Stimulated activated CD4-positive, alpha-beta T cell treated with anti-CD3 and anti-CD28 coated beads, Interleukin-2, amount 100 ng/mL, for 24 hours (primary cell): ENCODE data around the gene SFTPA1.
"Not testable (repeated sequence)": the region's sequence is repeated elsewhere in the genome, so short reads cannot be mapped to it uniquely, and the experiment has no call there.

Experiments
- DNase-seq, 2 donors: peaks; one replicate each; pipeline ENCODE4 v3.0.0-alpha.2; 2020

SFTPA1 gene

GRCh38 chr10:79611193-79611976 is 646 bp downstream of the SFTPA1 start:
- not testable (repeated sequence) for DNase-seq

- DNase-seq, result no peak
These were observed 4.8 kb downstream of the SFTPA1 start for GRCh38 chr10:79615577-79615976.

GRCh38 chr10:79616164-79616563 is 5.4 kb downstream of the SFTPA1 start:
- DNase-seq, result no peak

- not testable (repeated sequence) for DNase-seq
These were observed 12.9 kb downstream of the SFTPA1 start for GRCh38 chr10:79623663-79624062.

GRCh38 chr10:79627075-79627474 is 16.3 kb downstream of the SFTPA1 start:
- no peak for DNase-seq

GRCh38 chr10:79628083-79628482 is 17.3 kb downstream of the SFTPA1 start:
- DNase-seq, result no peak

GRCh38 chr10:79628988-79629954 is 18.5 kb downstream of the SFTPA1 start:
- DNase-seq, result no peak

- no peak for DNase-seq
These were observed 19.2 kb downstream of the SFTPA1 start for GRCh38 chr10:79629955-79630327.

GRCh38 chr10:79636654-79637199 is 26.0 kb downstream of the SFTPA1 start:
- not testable (repeated sequence) for DNase-seq

GRCh38 chr10:79638318-79638717 is 27.6 kb downstream of the SFTPA1 start:
- no peak for DNase-seq

GRCh38 chr10:79652695-79653094 is 42.0 kb downstream of the SFTPA1 start:
- DNase-seq, result not testable (repeated sequence)

- DNase-seq, result not testable (repeated sequence)
These were observed 52.5 kb downstream of the SFTPA1 start for GRCh38 chr10:79663287-79663686.

- DNase-seq, result not testable (repeated sequence)
These were observed 53.9 kb downstream of the SFTPA1 start for GRCh38 chr10:79664686-79665085.
